Spinal cord (tissue), 10 donors: ENCODE data around the gene OPTC. TPM values are rescaled to one million over a fixed set of nuclear protein-coding genes. Genes with fewer than 3 reads are reported as not detected.
A peak's percentile ranks its signal among the peaks of the same experiment; 100 is the strongest.
"Not testable (repeated sequence)": the region's sequence is repeated elsewhere in the genome, so short reads cannot be mapped to it uniquely, and the experiment has no call there.

ENCODE experiments used
- DNase-seq, 6 donors: peaks; one replicate each; pipeline versions ENCODE4 v3.0.0 to v3.0.0-alpha.2; 2013 to 2015; ENCODE audit warnings: low spot score in 6 of 6, low read depth in 4 of 6
- H3K27ac ChIP-seq: one replicate; pipeline ENCODE4 v1.5.1; 2013; ENCODE audit warnings: low read depth, low read length, control low read depth
- H3K27me3 ChIP-seq: one replicate; pipeline ENCODE4 v1.6.1; 2013; ENCODE audit warnings: low read length; ENCODE audit not compliant: control insufficient read depth, insufficient read depth
- H3K36me3 ChIP-seq: one replicate; pipeline ENCODE4 v1.6.1; 2013; ENCODE audit warnings: low read length; ENCODE audit not compliant: control insufficient read depth, insufficient read depth
- H3K4me1 ChIP-seq: one replicate; pipeline ENCODE4 v1.6.1; 2013; ENCODE audit warnings: low read length; ENCODE audit not compliant: control insufficient read depth, insufficient read depth
- H3K4me3 ChIP-seq: one replicate; pipeline ENCODE4 v1.5.1; 2013; ENCODE audit warnings: low read depth, low read length, control low read depth
- H3K9me3 ChIP-seq: one replicate; pipeline ENCODE4 v1.6.1; 2013; ENCODE audit warnings: low read length; ENCODE audit not compliant: control insufficient read depth, insufficient read depth
- WGBS: methylation state at CpG from one replicate; pipeline ENCODE4 v1.1.5; 2013; ENCODE audit warnings: missing lambda C conversion rate; ENCODE audit not compliant: insufficient coverage; 5-methylcytosine and 5-hydroxymethylcytosine counted together
- polyA plus RNA-seq, 2 donors: library from polyadenylated mRNA; unstranded; fragments of 120-200 nt; gene quantifications; one replicate each; pipeline ENCODE4 v1.2.1, GENCODE V29; 2013; ENCODE audit not compliant: insufficient read length in 2 of 2
- total RNA-seq, 2 donors: library from RNA; depleted of rRNA in 1 of 2; stranded (reverse); fragments of 120-200 nt in 1 of 2; fragments of >200 nt in 1 of 2; gene quantifications; one replicate each; pipeline versions ENCODE4 v1.2.3 to v1.2.4, GENCODE V29; 2013 to 2014
- donor health status: healthy.

Gene OPTC
- total and polyA plus RNA-seq, 4 donors, result not detected

DNA sequence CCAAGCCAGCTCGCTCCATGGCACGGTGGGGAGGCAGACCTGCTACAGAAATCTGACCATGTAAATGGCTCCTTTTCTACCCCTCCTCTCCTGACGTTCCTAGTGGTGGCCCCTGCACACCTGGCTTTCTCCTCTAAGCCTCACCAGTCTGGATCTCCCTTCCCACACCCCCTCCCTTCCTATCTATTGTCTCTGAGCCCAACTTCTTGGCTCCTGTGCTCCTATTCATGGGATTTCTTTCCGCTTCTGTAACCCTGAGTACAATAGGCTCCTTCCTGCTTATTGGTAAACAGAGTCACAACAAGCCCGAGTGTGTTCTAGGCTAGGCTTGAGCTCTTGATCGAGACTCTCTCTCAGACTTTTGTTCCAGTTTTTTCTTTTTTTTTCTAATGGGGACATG is 17.6 kb downstream of the OPTC start:
- no peak overlapping the region for H3K4me3 ChIP-seq
- H3K27ac ChIP-seq, result no peak overlapping the region
- no peaks in the 10 kb centered on the region for H3K36me3 ChIP-seq
- WGBS, result 53% methylated on average over 5 of the region's 6 CpGs
- DNase-seq, result no peak
- no peaks in the 10 kb centered on the region for H3K9me3 ChIP-seq
- H3K27me3 ChIP-seq, result no peaks in the 10 kb centered on the region
- H3K4me1 ChIP-seq, result peaks cover 68% of the 10 kb centered on the region

DNA sequence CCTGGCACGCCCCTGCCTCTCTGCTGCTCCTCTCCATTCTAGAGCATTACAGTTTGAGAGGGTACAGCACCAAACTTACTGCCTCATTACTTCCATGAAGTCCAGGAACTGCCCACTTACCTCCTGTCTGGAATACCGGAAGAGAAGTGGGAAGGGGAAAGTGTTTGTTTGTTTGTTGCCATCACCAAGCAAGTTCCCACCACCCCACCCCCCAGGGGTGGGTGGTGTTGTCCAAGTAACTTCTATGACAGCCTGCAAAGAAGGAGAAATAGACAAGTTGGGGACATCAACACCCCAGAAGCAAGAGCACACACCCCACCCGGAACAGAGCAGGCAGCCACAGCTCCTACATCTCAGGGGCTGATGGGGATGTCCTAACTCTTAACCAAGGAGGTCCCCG is 18.0 kb downstream of the OPTC start:
- Histone ChIP-seq H3K27ac (no peak overlapping the region), H3K36me3 (no peaks in the 10 kb centered on the region), H3K4me3 (no peak overlapping the region), H3K4me1 (peaks cover 68% of the 10 kb centered on the region), H3K9me3 (no peaks in the 10 kb centered on the region), H3K27me3 (no peaks in the 10 kb centered on the region)
- WGBS, result 100% methylated on average over 1 of the region's 4 CpGs
- DNase-seq, result no peak

- no peak overlapping the region for H3K27ac ChIP-seq
- H3K9me3 ChIP-seq, result no peaks in the 10 kb centered on the region
- WGBS, result 56% methylated on average over 1 of the region's 1 CpG
- no peaks in the 10 kb centered on the region for H3K36me3 ChIP-seq
- DNase-seq, result no peak
- H3K4me1 ChIP-seq, result peaks cover 68% of the 10 kb centered on the region
- H3K27me3 ChIP-seq, result no peaks in the 10 kb centered on the region
- no peak overlapping the region for H3K4me3 ChIP-seq
Measured at GRCh38 chr1:203512517-203512847, 18.5 kb downstream of the OPTC start.

DNA sequence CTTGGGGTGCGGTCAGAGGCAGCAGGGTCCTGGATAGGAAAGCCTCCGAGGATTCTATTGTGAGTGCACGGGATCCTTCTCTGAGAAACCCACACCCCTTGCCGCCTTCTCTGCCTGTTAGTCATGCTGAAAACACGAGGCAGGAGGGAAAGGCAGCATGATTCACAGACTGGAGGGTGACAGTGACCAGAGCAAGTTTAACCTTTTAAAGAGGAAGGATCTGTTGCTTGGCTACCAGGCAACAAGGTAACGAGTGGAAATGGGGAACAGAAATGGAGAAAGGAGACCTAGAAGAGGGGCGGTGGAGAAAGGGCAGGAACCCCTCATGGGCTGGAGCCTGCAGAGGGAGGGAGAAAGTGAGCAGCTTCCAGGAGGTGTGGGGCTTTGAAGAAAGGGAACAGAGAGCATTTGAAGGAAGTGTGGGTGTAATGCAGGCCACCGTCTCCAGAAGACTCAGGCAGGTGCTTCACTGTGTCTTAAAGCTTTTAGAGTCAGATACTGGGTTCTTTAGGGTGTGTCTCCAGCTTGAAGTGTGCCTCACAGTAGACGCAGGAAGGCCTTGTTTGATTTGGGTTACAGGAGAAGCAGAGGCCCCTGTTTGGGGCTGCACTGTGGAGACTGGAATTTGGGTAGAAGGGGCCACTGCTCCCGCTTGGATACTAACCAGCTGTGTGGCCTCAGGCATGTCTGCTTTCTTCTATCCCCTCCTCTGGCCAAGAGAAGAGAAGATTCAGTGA is 19.1 kb downstream of the OPTC start:
- no peak overlapping the region for H3K4me3 ChIP-seq
- no peak overlapping the region for H3K27ac ChIP-seq
- H3K27me3 ChIP-seq, result no peaks in the 10 kb centered on the region
- peaks cover 66% of the 10 kb centered on the region for H3K4me1 ChIP-seq
- DNase-seq, result no peak
- no peaks in the 10 kb centered on the region for H3K9me3 ChIP-seq
- WGBS, result 56% methylated on average over 8 of the region's 10 CpGs
- no peaks in the 10 kb centered on the region for H3K36me3 ChIP-seq

DNA sequence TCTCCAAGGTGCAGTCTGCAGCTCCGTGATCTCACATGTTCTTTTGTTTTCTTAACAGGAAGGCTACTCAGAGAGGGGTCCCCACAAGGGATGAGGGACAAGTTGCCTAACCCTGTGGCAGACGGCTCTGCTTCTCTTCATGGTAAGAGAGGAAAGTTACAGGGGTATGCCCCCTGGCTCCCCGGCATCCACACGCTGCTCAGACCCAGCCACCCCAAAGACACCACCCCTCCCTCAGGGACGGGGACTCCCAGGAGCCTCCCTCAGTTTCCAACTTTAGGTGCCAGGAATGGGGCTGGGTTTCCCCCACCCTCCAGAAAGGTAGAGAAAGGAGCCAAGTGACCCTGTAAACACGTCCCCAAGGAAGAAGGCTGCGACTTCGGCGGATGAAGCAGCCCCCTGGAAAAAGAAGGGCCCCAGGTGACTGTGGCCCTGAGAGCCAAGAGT is 19.7 kb downstream of the OPTC start:
- peaks cover 60% of the 10 kb centered on the region for H3K4me1 ChIP-seq
- H3K27ac ChIP-seq, result peak overlapping the region; percentile 27
- H3K4me3 ChIP-seq, result no peak overlapping the region
- 14% methylated on average over 5 of the region's 9 CpGs for WGBS
- no peaks in the 10 kb centered on the region for H3K36me3 ChIP-seq
- DNase-seq, result no peak
- H3K9me3 ChIP-seq, result no peaks in the 10 kb centered on the region
- H3K27me3 ChIP-seq, result no peaks in the 10 kb centered on the region

GRCh38 chr1:203516184-203516583 is 22.2 kb downstream of the OPTC start:
- no peak overlapping the region for H3K4me3 ChIP-seq
- 67% methylated on average over 9 of the region's 9 CpGs for WGBS
- H3K4me1 ChIP-seq, result peaks cover 73% of the 10 kb centered on the region
- peak in 1 of 6 donors; percentile 49 for DNase-seq
- H3K9me3 ChIP-seq, result no peaks in the 10 kb centered on the region
- H3K27me3 ChIP-seq, result peaks cover 2% of the 10 kb centered on the region
- no peaks in the 10 kb centered on the region for H3K36me3 ChIP-seq
- no peak overlapping the region for H3K27ac ChIP-seq

DNA sequence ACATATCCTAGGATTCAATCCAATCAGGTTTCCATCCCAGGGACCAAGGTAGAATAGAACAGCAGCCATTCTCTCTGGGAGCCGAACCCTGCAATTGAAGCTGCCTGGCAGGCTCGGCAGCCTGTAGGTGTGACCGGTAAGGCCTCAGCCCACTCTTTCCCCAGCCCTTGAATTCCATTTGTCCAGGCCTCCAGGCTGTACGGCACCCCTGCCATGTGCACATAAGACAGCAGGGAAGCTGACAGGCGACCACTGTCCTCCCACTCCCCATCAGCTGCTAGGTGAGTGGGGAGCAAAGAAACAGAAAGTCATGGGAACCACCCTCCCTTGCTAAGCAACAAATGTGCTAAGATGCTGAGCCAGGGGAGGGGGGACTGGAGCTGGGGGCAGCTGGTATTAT is 23.0 kb downstream of the OPTC start:
- Histone ChIP-seq H3K27ac (no peak overlapping the region), H3K9me3 (no peaks in the 10 kb centered on the region), H3K27me3 (peaks cover 2% of the 10 kb centered on the region), H3K36me3 (no peaks in the 10 kb centered on the region), H3K4me1 (peaks cover 77% of the 10 kb centered on the region), H3K4me3 (no peak overlapping the region)
- WGBS, result 0% methylated on average over 1 of the region's 5 CpGs
- no peak for DNase-seq

- Histone ChIP-seq H3K36me3 (no peaks in the 10 kb centered on the region), H3K4me3 (no peak overlapping the region), H3K9me3 (no peaks in the 10 kb centered on the region), H3K27me3 (peaks cover 2% of the 10 kb centered on the region), H3K4me1 (peaks cover 82% of the 10 kb centered on the region), H3K27ac (no peak overlapping the region)
- WGBS, result 66% methylated on average over 10 of the region's 11 CpGs
- no peak for DNase-seq
Measured at GRCh38 chr1:203517426-203518110, 23.6 kb downstream of the OPTC start.

DNA sequence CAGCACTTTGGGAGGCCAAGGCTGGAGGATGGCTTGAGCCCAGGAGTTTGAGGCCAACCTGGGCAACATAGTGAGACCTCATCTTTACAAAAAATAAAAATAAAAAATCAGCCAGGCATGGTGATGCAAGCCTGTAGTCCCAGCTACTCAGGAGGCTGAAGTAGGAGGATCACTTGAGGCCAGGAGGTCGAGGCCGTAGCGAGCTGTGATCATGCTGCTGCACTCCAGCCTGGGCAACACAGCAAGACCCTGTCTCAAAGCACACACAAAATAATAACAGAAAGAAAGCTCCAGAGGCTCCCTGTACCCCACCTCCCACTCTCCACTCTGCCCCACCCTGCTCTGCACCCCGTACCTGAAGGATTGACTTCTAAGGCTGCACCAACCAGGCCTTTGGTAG is 24.2 kb downstream of the OPTC start:
- H3K27me3 ChIP-seq, H3K9me3 ChIP-seq, H3K27ac ChIP-seq, H3K4me3 ChIP-seq, DNase-seq, H3K36me3 ChIP-seq: not testable (repeated sequence)
- 100% methylated on average over 3 of the region's 4 CpGs for WGBS
- peaks cover 77% of the 10 kb centered on the region for H3K4me1 ChIP-seq

DNA sequence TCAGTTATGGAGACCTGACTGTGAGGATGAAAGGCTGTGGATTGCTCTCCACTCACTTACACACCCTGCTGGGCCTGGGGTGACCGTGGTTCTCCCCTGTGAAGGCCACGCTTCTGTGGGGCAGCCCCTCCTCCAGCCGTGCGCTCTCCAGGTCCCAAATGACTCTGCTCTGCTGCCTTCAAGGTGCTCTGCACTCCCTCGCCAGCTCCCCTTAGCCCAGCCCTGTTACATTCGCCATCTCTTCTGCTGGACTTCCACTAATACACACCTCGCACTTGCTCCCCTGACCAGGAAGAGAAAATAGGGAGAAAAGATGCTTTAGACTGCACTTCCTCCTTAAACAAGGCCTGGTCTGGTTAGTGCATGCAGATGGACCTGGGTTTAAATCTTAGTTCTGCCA is 24.6 kb downstream of the OPTC start:
- 65% methylated on average over 3 of the region's 7 CpGs for WGBS
- Histone ChIP-seq H3K27me3 (peaks cover 2% of the 10 kb centered on the region), H3K36me3 (no peaks in the 10 kb centered on the region), H3K27ac (no peak overlapping the region), H3K4me1 (peaks cover 73% of the 10 kb centered on the region), H3K9me3 (no peaks in the 10 kb centered on the region), H3K4me3 (no peak overlapping the region)
- DNase-seq, result no peak
